Retinal pigment epithelial cell (primary cell): Measurements from ENCODE around the gene NDUFA8.

Source experiments
- DNase-seq: peaks from one replicate; pipeline ENCODE4 v3.0.0-alpha.2; 2010; ENCODE audit warnings: low read depth
- H3K4me3 ChIP-seq: 2 replicates; pipeline ENCODE4 v1.5.1; 2011; ENCODE audit warnings: mild to moderate bottlenecking, low read length, control low read depth, moderate library complexity
- TF ChIP-seq, protein P1 (sequence below): conservative IDR thresholded peaks from 2 replicates; pipeline ENCODE4 v1.5.1; 2011; ENCODE audit warnings: low read depth, low read length, control low read depth, inconsistent platforms

The NDUFA8 gene

GRCh38 chr9:122132539-122132938 lies 27.0 kb downstream of the NDUFA8 start:
- H3K4me3 ChIP-seq, result no peak overlapping the region
- TF ChIP-seq, protein P1, sequence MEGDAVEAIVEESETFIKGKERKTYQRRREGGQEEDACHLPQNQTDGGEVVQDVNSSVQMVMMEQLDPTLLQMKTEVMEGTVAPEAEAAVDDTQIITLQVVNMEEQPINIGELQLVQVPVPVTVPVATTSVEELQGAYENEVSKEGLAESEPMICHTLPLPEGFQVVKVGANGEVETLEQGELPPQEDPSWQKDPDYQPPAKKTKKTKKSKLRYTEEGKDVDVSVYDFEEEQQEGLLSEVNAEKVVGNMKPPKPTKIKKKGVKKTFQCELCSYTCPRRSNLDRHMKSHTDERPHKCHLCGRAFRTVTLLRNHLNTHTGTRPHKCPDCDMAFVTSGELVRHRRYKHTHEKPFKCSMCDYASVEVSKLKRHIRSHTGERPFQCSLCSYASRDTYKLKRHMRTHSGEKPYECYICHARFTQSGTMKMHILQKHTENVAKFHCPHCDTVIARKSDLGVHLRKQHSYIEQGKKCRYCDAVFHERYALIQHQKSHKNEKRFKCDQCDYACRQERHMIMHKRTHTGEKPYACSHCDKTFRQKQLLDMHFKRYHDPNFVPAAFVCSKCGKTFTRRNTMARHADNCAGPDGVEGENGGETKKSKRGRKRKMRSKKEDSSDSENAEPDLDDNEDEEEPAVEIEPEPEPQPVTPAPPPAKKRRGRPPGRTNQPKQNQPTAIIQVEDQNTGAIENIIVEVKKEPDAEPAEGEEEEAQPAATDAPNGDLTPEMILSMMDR, result no peak
- DNase-seq, result no peak

DNA sequence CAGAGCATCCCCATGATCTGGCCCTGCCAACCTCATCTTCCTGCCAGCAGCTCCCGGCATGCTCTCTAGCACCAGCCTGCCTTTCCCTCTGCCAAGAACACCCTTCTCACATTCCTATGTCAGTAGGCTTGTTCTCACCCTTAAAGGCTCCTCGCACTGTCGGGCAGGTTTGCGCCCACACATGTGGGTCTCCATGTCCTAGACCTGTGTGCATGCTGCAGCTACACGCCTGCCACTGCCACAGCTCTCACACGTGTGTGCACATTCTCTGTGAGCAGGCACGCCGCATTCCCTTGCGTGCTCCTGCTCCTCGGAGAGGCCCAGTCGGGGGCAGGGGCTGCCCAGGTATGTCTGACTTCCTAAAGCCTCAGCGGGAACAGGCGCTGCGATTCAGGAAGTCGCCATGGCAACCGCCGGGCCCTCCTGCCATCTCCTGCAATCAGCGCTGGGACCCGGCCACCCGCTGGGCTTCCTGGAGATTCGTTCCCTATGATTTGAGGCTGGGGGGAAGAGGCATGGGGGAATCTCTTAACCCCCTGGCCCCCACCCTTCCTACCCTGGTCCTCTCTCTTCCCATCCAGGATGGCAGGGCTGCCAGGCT lies 28.1 kb downstream of the NDUFA8 start:
- no peak overlapping the region for H3K4me3 ChIP-seq
- TF ChIP-seq, protein P1, result no peak
- no peak for DNase-seq

DNA sequence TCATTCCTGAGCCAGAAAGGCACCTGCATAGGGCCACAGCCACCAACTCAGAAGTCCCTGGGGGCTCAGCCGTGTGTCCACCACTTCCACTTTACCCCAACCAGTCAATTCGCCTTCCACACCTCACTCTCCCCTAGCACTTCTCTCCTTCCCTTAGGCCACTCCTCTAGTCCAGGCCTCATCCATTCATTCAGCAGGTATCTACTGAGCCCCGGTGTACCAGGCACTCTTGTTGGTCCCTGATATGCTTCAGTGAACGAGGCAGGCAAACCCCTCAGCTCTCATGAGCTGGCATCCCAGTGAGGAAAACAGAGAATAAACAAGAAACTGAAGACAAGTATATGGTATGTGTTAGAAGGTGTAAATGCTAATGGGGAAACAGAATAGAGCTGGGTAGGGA lies 28.7 kb downstream of the NDUFA8 start:
- no peak for DNase-seq
- TF ChIP-seq, protein P1, result no peak

DNA sequence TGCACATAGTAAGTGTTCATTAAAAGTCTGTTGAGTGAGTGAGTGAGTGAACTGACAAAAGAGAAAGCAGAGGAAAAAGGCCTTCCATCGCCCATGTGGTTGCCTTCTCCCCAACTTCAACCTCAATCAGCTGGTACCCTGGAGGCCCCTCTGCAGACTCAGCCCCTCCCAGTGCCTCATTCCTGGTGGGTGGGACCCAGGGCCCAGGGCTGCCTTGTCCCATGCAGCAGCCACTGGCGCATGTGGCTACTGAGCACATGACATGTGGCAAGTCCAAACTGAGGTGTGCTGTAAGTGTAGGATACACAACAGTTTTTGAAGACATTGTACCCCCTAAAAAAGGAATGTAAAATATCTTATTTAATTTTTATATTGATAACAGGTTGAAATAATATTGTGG lies 29.6 kb downstream of the NDUFA8 start:
- TF ChIP-seq, protein P1, result no peak
- no peak for DNase-seq
- H3K4me3 ChIP-seq, result no peak overlapping the region

More for the DNA sequence above, 28.7 kb downstream of the NDUFA8 start:
- H3K4me3 ChIP-seq, result no peak overlapping the region

GRCh38 chr9:122128969-122129343 lies 30.6 kb downstream of the NDUFA8 start:
- no peak for DNase-seq
- TF ChIP-seq, protein P1, result no peak

DNA sequence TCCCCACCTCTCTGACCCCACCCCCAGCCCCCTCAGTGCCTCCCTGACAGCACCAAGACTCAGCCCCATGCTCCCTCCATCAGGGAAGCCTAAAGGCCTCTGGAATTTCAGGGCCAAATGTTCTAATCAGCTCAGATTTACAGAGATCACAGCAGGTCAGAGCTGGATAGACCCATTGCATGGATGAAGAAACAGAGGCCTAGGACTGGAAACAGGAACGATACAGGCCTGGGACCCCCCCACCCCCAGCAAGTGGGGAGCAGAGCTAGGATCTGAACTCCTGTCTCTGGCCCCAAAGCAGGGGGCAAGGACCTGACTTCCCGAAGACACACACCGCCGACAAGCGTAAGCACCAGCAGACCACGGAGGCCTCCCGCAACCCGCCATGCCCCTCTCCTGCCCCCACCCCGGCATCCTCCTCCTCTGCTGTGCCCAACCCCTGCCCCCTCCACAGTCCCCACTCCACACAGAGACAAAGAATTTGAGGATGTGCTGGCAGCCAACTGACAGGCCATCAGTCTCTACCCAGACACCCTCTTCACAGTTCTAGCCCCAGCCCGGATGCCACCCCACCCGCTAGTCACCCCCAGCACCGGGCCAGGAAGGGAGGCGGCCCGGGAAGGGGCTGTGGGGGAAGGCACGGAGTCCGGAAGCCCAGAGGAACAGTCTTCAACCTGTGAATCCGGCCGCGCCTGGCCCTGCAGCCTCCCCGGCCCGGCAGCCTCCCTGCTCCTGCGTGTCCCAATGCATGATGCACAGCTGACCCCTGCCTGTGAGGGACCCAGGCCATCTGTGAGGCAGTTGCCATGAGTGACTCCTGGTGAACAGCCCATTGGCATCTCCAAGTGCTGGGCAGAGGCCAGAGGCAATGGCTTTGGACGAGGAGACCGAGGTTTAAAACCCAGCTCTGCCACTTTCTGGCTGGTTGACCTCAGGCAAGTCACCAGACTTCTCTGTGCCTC lies 31.3 kb downstream of the NDUFA8 start:
- TF ChIP-seq, protein P1, result no peak
- no peak for DNase-seq
- H3K4me3 ChIP-seq, result no peak overlapping the region

More at GRCh38 chr9:122128969-122129343, 30.6 kb downstream of the NDUFA8 start:
- H3K4me3 ChIP-seq, result no peak overlapping the region

DNA sequence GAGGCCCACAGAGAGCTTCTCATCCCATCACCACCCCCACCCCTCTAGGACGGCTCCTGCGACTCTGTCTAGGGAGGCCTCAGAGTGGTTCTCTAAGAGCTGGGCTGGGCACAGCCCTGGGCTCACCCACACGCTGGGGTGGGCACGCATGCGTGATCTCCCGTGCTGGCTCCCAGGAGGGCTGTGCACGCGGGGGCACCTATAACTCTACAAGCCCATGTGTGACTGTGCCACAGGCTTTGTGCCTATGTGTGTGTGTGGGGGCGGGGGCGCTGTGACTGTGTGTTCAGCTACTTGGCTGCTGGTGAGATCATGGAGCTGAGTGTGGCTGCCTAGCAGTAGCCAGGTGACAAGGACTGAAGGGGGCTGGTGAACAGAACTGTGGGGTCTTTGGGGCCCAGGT lies 32.2 kb downstream of the NDUFA8 start:
- TF ChIP-seq, protein P1, result no peak
- no peak for DNase-seq
- H3K4me3 ChIP-seq, result no peak overlapping the region
